NK-92 (cell line): ENCODE data around the gene FXN.
"Not testable (repeated sequence)": the region's sequence is repeated elsewhere in the genome, so short reads cannot be mapped to it uniquely, and the experiment has no call there.

Source experiments
- DNase-seq: peaks from one replicate; lab custom pipeline; 2025; ENCODE audit not compliant: unreplicated experiment; lab: John Stamatoyannopoulos, UW

Gene FXN

GRCh38 chr9:69097923-69098593 is 62.5 kb downstream of the FXN start:
- DNase-seq, result no peak

GRCh38 chr9:69103348-69103996 is 67.9 kb downstream of the FXN start:
- DNase-seq, result not testable (repeated sequence)

GRCh38 chr9:69104830-69105527 is 69.4 kb downstream of the FXN start:
- no peak for DNase-seq

- DNase-seq, result no peak
Measured at GRCh38 chr9:69107771-69108170, 72.2 kb downstream of the FXN start.

GRCh38 chr9:69108706-69109105 is 73.2 kb downstream of the FXN start:
- not testable (repeated sequence) for DNase-seq

GRCh38 chr9:69109152-69109551 is 73.6 kb downstream of the FXN start:
- no peak for DNase-seq

GRCh38 chr9:69112646-69113045 is 77.1 kb downstream of the FXN start:
- not testable (repeated sequence) for DNase-seq

- DNase-seq, result no peak
Measured at GRCh38 chr9:69115621-69116020, 80.1 kb downstream of the FXN start.

- no peak for DNase-seq
Measured at GRCh38 chr9:69118656-69119055, 83.1 kb downstream of the FXN start.

- no peak for DNase-seq
Measured at GRCh38 chr9:69120380-69121154, 85.0 kb downstream of the FXN start.

GRCh38 chr9:69121155-69122081 is 85.9 kb downstream of the FXN start:
- DNase-seq, result no peak

- no peak for DNase-seq
Measured at GRCh38 chr9:69122082-69122548, 86.6 kb downstream of the FXN start.

GRCh38 chr9:69122549-69123141 is 87.1 kb downstream of the FXN start:
- DNase-seq, result no peak

- no peak for DNase-seq
Measured at GRCh38 chr9:69130456-69131441, 95.2 kb downstream of the FXN start.

- DNase-seq, result no peak
Measured at GRCh38 chr9:69131682-69132081, 96.1 kb downstream of the FXN start.

- no peak for DNase-seq
Measured at GRCh38 chr9:69132361-69132760, 96.8 kb downstream of the FXN start.

GRCh38 chr9:69134412-69134811 is 98.9 kb downstream of the FXN start:
- no peak for DNase-seq

GRCh38 chr9:69136185-69136584 is 100.6 kb downstream of the FXN start:
- DNase-seq, result no peak

GRCh38 chr9:69136779-69137178 is 101.2 kb downstream of the FXN start:
- DNase-seq, result no peak
